SKM-1 (cell line): ENCODE measurements around the gene DUSP16.
"Not testable (repeated sequence)": the region's sequence is repeated elsewhere in the genome, so short reads cannot be mapped to it uniquely, and the experiment has no call there.

Source experiments
- DNase-seq: peaks from one replicate; lab custom pipeline; 2025; ENCODE audit not compliant: unreplicated experiment; lab: John Stamatoyannopoulos, UW

Gene DUSP16

DNA sequence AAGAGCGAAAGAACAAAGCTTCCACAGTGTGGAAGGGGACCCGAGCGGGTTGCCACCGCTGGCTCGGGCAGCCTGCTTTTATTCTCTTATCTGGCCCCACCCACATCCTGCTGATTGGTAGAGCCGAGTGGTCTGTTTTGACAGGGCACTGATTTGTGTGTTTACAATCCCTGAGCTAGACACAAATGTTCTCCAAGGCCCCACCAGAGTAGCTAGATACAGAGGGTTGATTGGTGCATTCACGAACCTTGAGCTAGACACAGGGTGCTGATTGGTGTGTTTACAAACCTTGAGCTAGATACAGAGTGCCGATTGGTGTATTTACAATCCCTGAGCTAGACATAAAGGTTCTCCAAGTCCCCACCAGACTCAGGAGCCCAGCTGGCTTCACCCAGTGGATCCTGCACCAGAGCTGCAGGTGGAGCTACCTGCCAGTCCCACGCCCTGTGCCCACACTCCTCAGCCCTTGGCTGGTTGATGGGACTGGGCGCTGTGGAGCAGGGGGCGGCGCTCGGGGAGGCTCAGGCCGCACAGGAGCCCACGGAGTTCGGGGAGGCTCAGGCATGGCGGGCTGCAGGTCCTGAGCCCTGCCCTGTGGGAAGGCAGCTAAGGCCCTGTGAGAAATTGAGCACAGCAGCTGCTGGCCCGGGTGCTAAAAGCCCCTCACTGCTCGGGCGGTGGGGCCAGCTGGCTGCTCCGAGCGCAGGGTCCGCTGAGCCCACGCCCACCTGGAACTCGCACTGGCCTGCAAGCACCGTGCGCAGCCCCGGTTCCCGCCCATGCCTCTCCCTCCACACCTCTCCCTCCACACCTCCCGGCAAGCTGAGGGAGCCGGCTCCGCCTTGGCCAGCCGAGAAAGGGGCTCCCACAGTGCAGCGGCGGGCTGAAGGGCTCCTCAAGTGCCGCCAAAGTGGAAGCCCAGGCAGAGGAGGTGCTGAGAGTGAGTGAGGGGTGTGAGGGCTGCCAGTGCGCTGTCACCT is 90.4 kb downstream of the DUSP16 start:
- DNase-seq = not testable (repeated sequence)

GRCh38 chr12:12470751-12471306 is 91.8 kb downstream of the DUSP16 start:
- DNase-seq = no peak

GRCh38 chr12:12469386-12469785 is 93.3 kb downstream of the DUSP16 start:
- DNase-seq = no peak

GRCh38 chr12:12468575-12468974 is 94.1 kb downstream of the DUSP16 start:
- no peak for DNase-seq

DNA sequence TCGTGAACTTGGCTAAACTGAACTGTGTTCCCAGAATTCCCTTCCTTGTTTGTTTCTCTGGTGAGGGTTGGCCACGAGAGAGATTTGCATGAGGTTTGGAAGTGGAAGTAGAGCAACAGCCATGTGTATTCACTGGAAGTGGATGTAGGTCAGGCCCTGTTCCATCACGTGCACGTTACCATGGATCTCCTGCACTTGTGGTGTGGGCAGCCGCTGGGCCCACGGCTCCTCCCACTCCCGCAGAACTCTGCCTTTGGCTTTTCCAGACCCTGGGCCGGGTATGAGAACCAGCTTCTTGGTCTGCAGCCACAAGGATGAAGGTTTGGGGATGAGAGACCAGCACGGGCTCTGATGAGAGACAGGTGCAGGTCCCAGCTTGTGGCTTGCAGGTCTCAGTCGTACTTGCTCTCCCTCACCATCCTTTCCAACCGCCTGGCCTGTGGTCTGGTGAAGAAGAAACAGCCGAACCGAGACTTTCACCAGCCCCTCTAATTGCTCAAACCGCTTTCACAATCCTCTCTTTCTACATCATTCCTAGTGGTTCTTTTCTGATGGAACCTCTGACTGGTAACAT is 94.9 kb downstream of the DUSP16 start:
- peak; percentile 5 for DNase-seq

- no peak for DNase-seq
These were observed 95.4 kb downstream of the DUSP16 start for GRCh38 chr12:12467264-12467663.

DNA sequence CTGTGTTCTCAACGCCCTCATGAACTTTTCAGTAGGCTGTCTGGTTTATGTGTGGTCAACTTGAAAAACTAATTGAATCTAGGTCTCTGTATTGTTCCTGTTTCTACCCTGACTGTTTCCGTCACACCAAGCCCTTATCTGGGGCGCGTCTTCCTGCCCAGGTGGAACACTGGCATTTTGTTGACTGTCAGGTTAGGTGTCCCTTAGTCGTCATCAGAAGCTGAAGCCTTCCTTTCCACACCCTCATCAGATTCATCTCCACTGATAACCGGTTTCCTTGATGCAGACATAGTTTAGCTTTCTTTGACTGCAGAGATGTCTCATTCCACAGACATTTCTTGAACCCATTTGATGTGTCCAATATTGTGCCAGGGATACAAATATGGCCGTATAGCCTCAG is 96.5 kb downstream of the DUSP16 start:
- DNase-seq = no peak

GRCh38 chr12:12465522-12465921 is 97.1 kb downstream of the DUSP16 start:
- DNase-seq = no peak

DNA sequence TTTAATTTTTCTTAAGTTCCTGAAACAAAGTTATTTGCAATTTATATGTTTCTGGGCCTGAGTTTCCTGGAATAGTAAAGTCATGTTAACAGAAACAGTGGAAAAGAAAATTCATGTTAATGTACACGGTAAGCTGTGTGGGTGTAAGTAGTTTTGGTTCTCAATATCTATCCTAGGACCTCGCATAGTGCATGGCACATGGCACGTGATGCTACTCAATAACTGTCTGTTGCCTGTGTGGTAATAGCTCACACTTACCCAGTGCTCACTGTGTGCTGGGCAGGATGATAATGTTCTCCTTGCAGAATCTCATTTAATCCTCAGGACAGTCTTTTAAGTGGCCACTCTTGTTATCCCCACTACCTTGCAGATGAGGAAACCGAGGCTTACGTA is 100.7 kb downstream of the DUSP16 start:
- DNase-seq = no peak

GRCh38 chr12:12460935-12461922 is 101.4 kb downstream of the DUSP16 start:
- DNase-seq = no peak

DNA sequence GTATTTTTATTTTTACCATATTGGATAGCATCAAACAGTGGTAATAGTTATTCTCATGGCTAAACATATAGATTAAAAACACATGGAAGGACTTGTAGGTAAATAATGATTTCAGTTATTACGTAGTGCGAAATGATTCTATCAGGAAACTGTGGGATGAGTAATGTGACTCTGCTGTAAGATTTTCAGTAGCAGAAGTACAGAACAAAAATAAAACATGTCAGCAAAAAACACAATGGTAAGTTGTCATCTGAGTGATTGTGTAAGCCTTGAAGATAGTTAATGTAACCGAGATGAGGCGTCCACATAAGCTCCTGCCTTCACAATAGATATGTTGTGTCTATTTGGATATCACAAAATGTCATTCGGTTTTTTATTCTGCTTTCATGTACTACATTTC is 106.0 kb downstream of the DUSP16 start:
- no peak for DNase-seq

- no peak for DNase-seq
These were observed 108.3 kb downstream of the DUSP16 start for GRCh38 chr12:12454315-12454714.

GRCh38 chr12:12453635-12454034 is 109.0 kb downstream of the DUSP16 start:
- DNase-seq = no peak

DNA sequence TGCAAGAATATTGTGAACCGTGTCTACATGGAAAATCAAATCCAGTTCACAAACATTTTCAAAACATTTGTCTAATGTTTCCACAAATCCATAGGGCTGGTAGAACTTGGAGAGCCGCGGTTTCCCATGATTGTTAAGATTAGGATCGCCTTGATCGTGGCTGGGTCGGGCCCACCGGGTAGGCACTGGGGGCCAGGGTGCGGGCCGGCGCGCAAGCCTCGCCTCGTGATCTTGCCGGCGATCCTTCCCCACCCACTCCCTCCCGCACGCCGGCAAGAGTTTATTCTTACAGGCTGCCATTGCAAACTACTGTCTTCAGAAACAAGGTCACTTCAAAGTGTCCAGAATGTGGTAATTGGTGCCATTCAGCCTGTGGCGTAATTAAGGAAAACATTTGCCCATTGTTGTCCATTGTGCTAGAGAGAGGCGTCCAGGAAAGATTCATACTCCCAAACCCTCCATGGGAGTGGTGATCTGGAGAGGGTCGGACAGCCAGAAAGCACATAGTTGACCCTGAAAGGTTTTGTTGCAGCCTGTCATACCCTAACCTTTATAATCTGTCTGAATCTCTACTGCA is 110.2 kb downstream of the DUSP16 start:
- no peak for DNase-seq

DNA sequence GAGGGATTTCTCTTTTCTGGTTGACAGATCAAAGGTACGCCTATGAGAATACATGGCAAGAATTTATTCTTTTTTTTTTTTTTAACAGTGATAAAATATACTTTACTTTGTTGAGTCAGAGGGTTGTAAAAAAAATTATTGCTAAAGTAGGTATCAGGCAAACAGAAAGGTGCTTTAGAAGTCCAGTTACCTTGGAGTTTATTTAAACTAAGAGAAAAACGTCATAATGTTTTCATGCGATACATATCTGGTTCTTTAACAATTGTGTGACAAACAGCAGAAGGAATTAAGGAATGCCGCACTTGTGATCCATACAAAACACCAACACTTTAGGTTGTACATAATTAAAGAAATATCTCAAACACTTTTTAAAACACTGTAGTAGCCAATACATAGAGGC is 111.6 kb downstream of the DUSP16 start:
- no peak for DNase-seq

- no peak for DNase-seq
These were observed 112.6 kb downstream of the DUSP16 start for GRCh38 chr12:12450043-12450471.

DNA sequence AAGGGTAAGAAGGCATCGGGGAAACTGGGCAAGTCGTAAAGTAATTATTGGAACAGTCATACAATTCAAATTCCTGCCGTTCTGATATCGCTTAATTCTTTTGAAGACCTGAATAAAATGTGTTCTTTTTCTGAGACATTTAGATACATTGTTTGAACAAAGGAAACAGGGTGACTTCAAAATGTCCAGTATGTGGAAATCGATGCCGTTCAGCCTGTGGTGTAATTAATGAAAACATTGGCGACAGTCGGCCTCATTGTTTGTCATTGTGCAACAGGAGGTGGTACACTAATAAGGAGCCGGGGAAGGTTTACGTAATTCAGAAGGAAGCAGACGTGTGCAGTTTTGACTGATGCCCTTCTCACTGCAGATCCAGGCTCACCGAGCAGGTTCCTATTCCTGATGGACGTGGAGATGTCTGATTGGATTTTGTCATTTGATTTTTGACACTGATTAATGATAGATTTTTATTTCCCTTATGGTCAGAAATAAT is 113.1 kb downstream of the DUSP16 start:
- peak; percentile 38 for DNase-seq

- DNase-seq = no peak
These were observed 114.8 kb downstream of the DUSP16 start for GRCh38 chr12:12447837-12448236.

DNA sequence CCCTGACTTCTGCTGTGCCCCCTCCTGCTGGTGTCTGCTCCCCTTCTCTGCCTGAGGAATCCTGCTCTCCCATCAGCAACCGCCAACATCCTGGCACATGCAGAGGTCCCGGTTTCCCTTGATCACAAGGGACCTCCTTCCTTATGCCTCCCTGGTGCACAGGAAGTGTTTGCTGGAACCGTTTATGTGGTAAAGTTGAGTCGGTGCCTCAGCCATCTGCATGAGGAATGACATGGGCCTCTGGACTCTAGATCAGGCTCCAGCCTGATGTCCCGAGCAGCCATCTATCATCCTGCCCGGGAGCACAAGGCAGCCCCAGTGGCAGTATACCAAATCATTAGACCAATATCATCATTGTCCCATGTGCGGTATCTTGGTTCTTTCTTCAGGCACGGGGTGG is 115.4 kb downstream of the DUSP16 start:
- DNase-seq = no peak

- no peak for DNase-seq
These were observed 115.9 kb downstream of the DUSP16 start for GRCh38 chr12:12446786-12447185.

- DNase-seq = no peak
These were observed 116.8 kb downstream of the DUSP16 start for GRCh38 chr12:12445882-12446181.
